ENCODE measurements around the gene OCA2.
"Not testable (repeated sequence)": the region's sequence is repeated elsewhere in the genome, so short reads cannot be mapped to it uniquely, and the experiment has no call there.

The OCA2 gene

GRCh38 chr15:27804569-27805260 is 294.4 kb downstream of the OCA2 start:
- no peak for DNase-seq

GRCh38 chr15:27798807-27799206 is 300.3 kb downstream of the OCA2 start:
- no peak for DNase-seq

- no peak for DNase-seq
Observed at GRCh38 chr15:27797765-27798164, 301.4 kb downstream of the OCA2 start.

- DNase-seq, result no peak
Observed at GRCh38 chr15:27796405-27797320, 302.5 kb downstream of the OCA2 start.

- DNase-seq, result no peak
Observed at GRCh38 chr15:27792756-27793264, 306.3 kb downstream of the OCA2 start.

- no peak for DNase-seq
Observed at GRCh38 chr15:27790270-27790669, 308.8 kb downstream of the OCA2 start.

- no peak for DNase-seq
Observed at GRCh38 chr15:27787931-27788330, 311.2 kb downstream of the OCA2 start.

- no peak for DNase-seq
Observed at GRCh38 chr15:27784107-27784506, 315.0 kb downstream of the OCA2 start.

GRCh38 chr15:27783678-27784077 is 315.4 kb downstream of the OCA2 start:
- DNase-seq, result no peak

- DNase-seq, result no peak
Observed at GRCh38 chr15:27782125-27782524, 317.0 kb downstream of the OCA2 start.

GRCh38 chr15:27776501-27776900 is 322.6 kb downstream of the OCA2 start:
- no peak for DNase-seq

GRCh38 chr15:27774638-27775037 is 324.5 kb downstream of the OCA2 start:
- no peak for DNase-seq

- DNase-seq, result no peak
Observed at GRCh38 chr15:27774191-27774590, 324.9 kb downstream of the OCA2 start.

- DNase-seq, result no peak
Observed at GRCh38 chr15:27771892-27772291, 327.2 kb downstream of the OCA2 start.

- DNase-seq, result no peak
Observed at GRCh38 chr15:27770769-27771554, 328.2 kb downstream of the OCA2 start.

- DNase-seq, result no peak
Observed at GRCh38 chr15:27770086-27770607, 329.0 kb downstream of the OCA2 start.

- DNase-seq, result no peak
Observed at GRCh38 chr15:27769652-27770051, 329.5 kb downstream of the OCA2 start.

- no peak for DNase-seq
Observed at GRCh38 chr15:27768732-27769475, 330.2 kb downstream of the OCA2 start.

GRCh38 chr15:27767918-27768640 is 331.0 kb downstream of the OCA2 start:
- no peak for DNase-seq

GRCh38 chr15:27767430-27767829 is 331.7 kb downstream of the OCA2 start:
- DNase-seq, result not testable (repeated sequence)

- DNase-seq, result no peak
Observed at GRCh38 chr15:27764339-27764738, 334.8 kb downstream of the OCA2 start.
